ENCODE measurements around the gene MTHFSD.

MTHFSD gene

GRCh38 chr16:86568677-86569623 is 13.9 kb upstream of the MTHFSD start:
- no peak for DNase-seq

GRCh38 chr16:86567701-86568581 is 12.9 kb upstream of the MTHFSD start:
- no peak for DNase-seq

GRCh38 chr16:86566966-86567700 is 12.1 kb upstream of the MTHFSD start:
- no peak for DNase-seq

- DNase-seq, result no peak
Observed at GRCh38 chr16:86566601-86566965, 11.5 kb upstream of the MTHFSD start, which contains the start of gene FOXC2. TSS of gene FOXC2 (plus strand) at chr16:86566829. CDS start at chr16:86567336, 507 bp downstream.

GRCh38 chr16:86565644-86566511 is 10.8 kb upstream of the MTHFSD start:
- DNase-seq, result no peak

GRCh38 chr16:86565181-86565631 is 10.2 kb upstream of the MTHFSD start:
- no peak for DNase-seq

GRCh38 chr16:86563469-86564345 is 8.7 kb upstream of the MTHFSD start:
- DNase-seq, result peak; percentile 62 to 71

GRCh38 chr16:86562356-86562755 is 7.3 kb upstream of the MTHFSD start:
- DNase-seq, result no peak

GRCh38 chr16:86559802-86560305 is 4.8 kb upstream of the MTHFSD start:
- no peak for DNase-seq

GRCh38 chr16:86558355-86559193 is 3.5 kb upstream of the MTHFSD start:
- DNase-seq, result no peak

GRCh38 chr16:86557587-86557986 is 2.6 kb upstream of the MTHFSD start:
- DNase-seq, result no peak

- DNase-seq, result no peak
Observed at GRCh38 chr16:86556576-86556975, 1.5 kb upstream of the MTHFSD start.

GRCh38 chr16:86555704-86556075 is 655 bp upstream of the MTHFSD start:
- DNase-seq, result no peak

GRCh38 chr16:86554599-86554916 is 477 bp downstream of the MTHFSD start:
- no peak for DNase-seq

GRCh38 chr16:86553356-86553755 is 1.7 kb downstream of the MTHFSD start:
- DNase-seq, result no peak

- no peak for DNase-seq
Observed at GRCh38 chr16:86550281-86550680, 4.8 kb downstream of the MTHFSD start.

GRCh38 chr16:86549893-86550190 is 5.2 kb downstream of the MTHFSD start:
- no peak for DNase-seq

- no peak for DNase-seq
Observed at GRCh38 chr16:86549076-86549892, 5.8 kb downstream of the MTHFSD start.

- no peak for DNase-seq
Observed at GRCh38 chr16:86547286-86547685, 7.7 kb downstream of the MTHFSD start.

All from AML-193 (cell line).